Panc1 (cell line): ENCODE measurements around the gene KIAA1755. TPM values are rescaled to one million over a fixed set of nuclear protein-coding genes. Genes with fewer than 3 reads are reported as not detected.

Experiments used
- ATAC-seq: fragments of 200-7000 bp; cut with Tn5 transposase; 2 replicates; pipeline ENCODE4 v1.9.1; 2020; ENCODE audit warnings: mild to moderate bottlenecking, moderate library complexity
- BruUV-seq: library from RNA; stranded (reverse); fragments of 400-500 nt; replicated peaks from 2 replicates; lab custom pipeline; 2021; lab: Mats Ljungman, UMichigan
- CTCF ChIA-PET: fragments of 300-600 bp; sonication (Branson Sonifier 250); formaldehyde crosslinking; loops from one replicate; lab custom pipeline; 2022; ENCODE audit warnings: antibody characterized with exemption; lab: Charles Lee
- POLR2A ChIA-PET: fragments of 300-600 bp; sonication (Branson Sonifier 250); formaldehyde crosslinking; loops from one replicate; lab custom pipeline; 2022; ENCODE audit warnings: antibody characterized with exemption; lab: Charles Lee
- DNase-seq: peaks from one replicate; pipeline ENCODE4 v3.0.0-alpha.2; 2010; ENCODE audit warnings: low read depth, low spot score
- H3K27ac ChIP-seq: 2 replicates; pipeline ENCODE4 v1.5.1; 2011; ENCODE audit warnings: mild to moderate bottlenecking, low read length, inconsistent platforms
- H3K27me3 ChIP-seq: fragments of 200-500 bp; sonication (Bioruptor generic); 2 replicates; pipeline ENCODE4 v1.6.0; 2014; ENCODE audit warnings: low read length, inconsistent platforms; ENCODE audit not compliant: control insufficient read depth, insufficient read depth
- H3K36me3 ChIP-seq: fragments of 200-500 bp; sonication (Bioruptor generic); 2 replicates; pipeline ENCODE4 v1.5.1; 2014; ENCODE audit warnings: inconsistent platforms, mild to moderate bottlenecking, low read length, moderate library complexity; ENCODE audit not compliant: control insufficient read depth, insufficient read depth
- H3K4me1 ChIP-seq: 2 replicates; pipeline ENCODE4 v1.5.1; 2011; ENCODE audit warnings: inconsistent platforms, mild to moderate bottlenecking, low read length, moderate library complexity; ENCODE audit not compliant: control insufficient read depth, insufficient read depth
- H3K4me3 ChIP-seq, 2 experiments: 2 replicates each; pipeline ENCODE4 v1.5.1; 2011 to 2012; ENCODE audit warnings: low read depth in 2 of 2, low read length in 2 of 2, mild to moderate bottlenecking in 2 of 2, inconsistent platforms in 1 of 2, moderate library complexity in 1 of 2
- H3K9me3 ChIP-seq: fragments of 200-500 bp; sonication (Bioruptor generic); 2 replicates; pipeline ENCODE4 v1.5.1; 2014; ENCODE audit warnings: low read depth, mild to moderate bottlenecking, inconsistent platforms, low read length, moderate library complexity; ENCODE audit not compliant: control insufficient read depth, insufficient read depth
- CTCF ChIP-seq: fragments of 450-650 bp; IDR thresholded peaks from 2 replicates; pipeline ENCODE4 v1.5.1; 2017; ENCODE audit warnings: mild to moderate bottlenecking
- POLR2AphosphoS5 ChIP-seq: IDR thresholded peaks from 2 replicates; pipeline ENCODE4 v1.6.1; 2012; ENCODE audit warnings: mild to moderate bottlenecking, low read depth, low read length, moderate library complexity
- REST ChIP-seq, 2 experiments: IDR thresholded peaks; 2 replicates each; pipeline ENCODE4 v1.6.1; 2011 to 2012; ENCODE audit warnings: low read depth in 2 of 2, control low read depth in 1 of 2, low read length in 1 of 2, mild to moderate bottlenecking in 1 of 2, moderate library complexity in 1 of 2; ENCODE audit not compliant: insufficient read depth in 1 of 2
- SIN3A ChIP-seq: IDR thresholded peaks from 2 replicates; pipeline ENCODE4 v1.6.1; 2012; ENCODE audit warnings: low read depth, mild to moderate bottlenecking, low read length, moderate library complexity, borderline replicate concordance; ENCODE audit not compliant: insufficient read depth
- TCF7L2 ChIP-seq: IDR thresholded peaks from 2 replicates; pipeline ENCODE4 v1.6.1; 2011; ENCODE audit warnings: mild to moderate bottlenecking, low read depth, low read length, inconsistent platforms
- in situ Hi-C: cut with HindIII; loops from 2 replicates; pipeline ENCODE4 v1.10.0; 2016; ENCODE audit warnings: low sequenced_read_pairs, low pct_unique_long_range_greater_than_20kb
- intact Hi-C: fragments of 100-400 bp; cut with micrococcal nuclease; formaldehyde crosslinking; loops from one replicate; pipeline ENCODE4 v1.10.0; 2022; ENCODE audit not compliant: unreplicated experiment
- total RNA-seq: library from RNA; stranded (reverse); gene quantifications from one replicate; pipeline ENCODE4 v1.2.1, GENCODE V29; 2021; ENCODE audit not compliant: unreplicated experiment

Gene KIAA1755
- total RNA-seq, 1 experiment from 2014 or later = 0.08 TPM

GRCh38 chr20:38216746-38217595, 43.6 kb downstream of the KIAA1755 start:
- no peaks in the 10 kb centered on the region for H3K27me3 ChIP-seq
- H3K9me3 ChIP-seq = no peaks in the 10 kb centered on the region
- DNase-seq (no peak), ATAC-seq (no peak; the same call in 1 of the 2 replicates)
- intact Hi-C loops (no loop called here), in situ Hi-C loops (no loop called here)
- POLR2A ChIA-PET = no interaction called here
- no TSS peak for BruUV-seq
- CTCF ChIA-PET = interaction anchor here (0.9 kb wide), 1 partner anchor 192 kb away, joined by 3 read pairs; no protein-coding TSS in a partner anchor
- H3K27ac ChIP-seq = no peak overlapping the region
- no peak for TF ChIP-seq POLR2AphosphoS5
- TF ChIP-seq SIN3A = no peak
- TF ChIP-seq CTCF = no peak
- TF ChIP-seq TCF7L2 = no peak
- no peak for TF ChIP-seq REST (IDR thresholded peaks at IDR 0.05; ENCODE audit: insufficient read depth in 1 of 2, low read depth in 2 of 2, low read length in 1 of 2)
- no peak overlapping the region for H3K4me3 ChIP-seq
- no peaks in the 10 kb centered on the region for H3K36me3 ChIP-seq
- peaks cover 12% of the 10 kb centered on the region for H3K4me1 ChIP-seq

- Histone ChIP-seq H3K27me3 (no peaks in the 10 kb centered on the region), H3K9me3 (no peaks in the 10 kb centered on the region), H3K4me3 (no peak overlapping the region), H3K27ac (no peak overlapping the region), H3K36me3 (no peaks in the 10 kb centered on the region), H3K4me1 (peaks cover 12% of the 10 kb centered on the region)
- ChIA-PET CTCF (no interaction called here), POLR2A (no interaction called here)
- TF ChIP-seq CTCF = no peak
- TF ChIP-seq TCF7L2 = no peak
- no peak for TF ChIP-seq POLR2AphosphoS5
- no peak for TF ChIP-seq REST (IDR thresholded peaks at IDR 0.05; ENCODE audit: insufficient read depth in 1 of 2, low read depth in 2 of 2, low read length in 1 of 2)
- TF ChIP-seq SIN3A = no peak
- in situ Hi-C loops (no loop called here), intact Hi-C loops (no loop called here)
- no TSS peak for BruUV-seq
- ATAC-seq (no peak), DNase-seq (no peak)
Measured at GRCh38 chr20:38216201-38216600, 44.3 kb downstream of the KIAA1755 start.
